IMR-90 (cell line): ENCODE results near the gene C16orf96. TPM values are rescaled to one million over a fixed set of nuclear protein-coding genes. Genes with fewer than 3 reads are reported as not detected.

Experiments
- ATAC-seq: fragments of 200-7000 bp; cut with Tn5 transposase; 2 replicates; pipeline ENCODE4 v1.9.1; 2020; ENCODE audit warnings: low read depth, mild to moderate bottlenecking, moderate library complexity
- BruUV-seq: library from RNA; stranded (reverse); fragments of 400-500 nt; replicated peaks from 2 replicates; lab custom pipeline; 2021; lab: Mats Ljungman, UMichigan
- CTCF ChIA-PET: fragments of 300-600 bp; formaldehyde crosslinking; extraction: SDS; loops from one replicate; lab custom pipeline; 2021; ENCODE audit warnings: antibody characterized with exemption; lab: Yijun Ruan, JAX
- POLR2A ChIA-PET: fragments of 300-600 bp; sonication (Branson Sonifier 250); formaldehyde crosslinking; loops from one replicate; lab custom pipeline; 2022; ENCODE audit warnings: antibody characterized with exemption; ENCODE audit not compliant: unreplicated experiment; lab: Charles Lee
- DNase-seq: peaks from one replicate; pipeline ENCODE4 v3.0.0; 2013
- H2AFZ ChIP-seq: replicated peaks from 2 replicates; pipeline ENCODE3; 2013; ENCODE audit warnings: low read length, mild to moderate bottlenecking; ENCODE audit not compliant: poor library complexity
- H2AK5ac ChIP-seq: 2 replicates; pipeline ENCODE4 v1.6.1; 2013; ENCODE audit warnings: low read depth, low read length, inconsistent platforms
- H2AK9ac ChIP-seq: replicated peaks from 2 replicates; pipeline ENCODE3; 2013; ENCODE audit warnings: mild to moderate bottlenecking, low read depth, low read length, moderate library complexity; ENCODE audit not compliant: poor library complexity
- H2BK120ac ChIP-seq: 2 replicates; pipeline ENCODE4 v1.6.1; 2013; ENCODE audit warnings: low read depth, low read length, inconsistent platforms
- H2BK15ac ChIP-seq: 3 replicates; pipeline ENCODE4 v1.6.1; 2013; ENCODE audit warnings: low read depth, low read length, inconsistent platforms
- H2BK20ac ChIP-seq: 2 replicates; pipeline ENCODE4 v1.6.1; 2013; ENCODE audit warnings: low read depth, mild to moderate bottlenecking, inconsistent platforms, low read length, moderate library complexity
- H2BK5ac ChIP-seq: 2 replicates; pipeline ENCODE4 v1.6.1; 2013; ENCODE audit warnings: mild to moderate bottlenecking, low read depth, low read length, inconsistent platforms; ENCODE audit not compliant: poor library complexity, severe bottlenecking
- H3K14ac ChIP-seq: replicated peaks from 2 replicates; pipeline ENCODE4 v1.6.1; 2013; ENCODE audit warnings: low read depth, low read length, inconsistent platforms
- H3K18ac ChIP-seq: 2 replicates; pipeline ENCODE4 v1.6.1; 2013; ENCODE audit warnings: low read depth, low read length, control low read depth
- H3K23ac ChIP-seq: 2 replicates; pipeline ENCODE4 v1.6.1; 2013; ENCODE audit warnings: low read depth, low read length, inconsistent platforms
- H3K27ac ChIP-seq: 2 replicates; pipeline ENCODE4 v1.5.1; 2013; ENCODE audit warnings: mild to moderate bottlenecking, control low read depth, low read length; ENCODE audit not compliant: insufficient read depth
- H3K27me3 ChIP-seq: 2 replicates; pipeline ENCODE4 v1.6.1; 2013; ENCODE audit warnings: low read length; ENCODE audit not compliant: control insufficient read depth, insufficient read depth
- H3K36me3 ChIP-seq: 2 replicates; pipeline ENCODE4 v1.6.1; 2013; ENCODE audit warnings: low read length, mixed read lengths; ENCODE audit not compliant: control insufficient read depth, insufficient read depth
- H3K4ac ChIP-seq: 2 replicates; pipeline ENCODE4 v1.6.1; 2013; ENCODE audit warnings: low read depth, low read length, inconsistent platforms
- H3K4me1 ChIP-seq: 2 replicates; pipeline ENCODE4 v1.6.1; 2013; ENCODE audit warnings: low read length, mixed read lengths; ENCODE audit not compliant: control insufficient read depth, insufficient read depth
- H3K4me2 ChIP-seq: 2 replicates; pipeline ENCODE4 v1.6.1; 2013; ENCODE audit warnings: low read depth, mild to moderate bottlenecking, control low read depth, low read length, moderate library complexity
- H3K4me3 ChIP-seq: 2 replicates; pipeline ENCODE4 v1.5.1; 2013; ENCODE audit warnings: low read depth, mild to moderate bottlenecking, control low read depth, low read length, moderate library complexity; ENCODE audit not compliant: insufficient read depth
- H3K56ac ChIP-seq: 2 replicates; pipeline ENCODE4 v1.6.1; 2013; ENCODE audit warnings: low read length, inconsistent platforms; ENCODE audit not compliant: insufficient read depth; ENCODE audit errors: extremely low read depth
- H3K79me1 ChIP-seq, 2 experiments: 2 replicates each; pipeline ENCODE4 v1.6.1; 2013; ENCODE audit warnings: low read length in 2 of 2, inconsistent platforms in 1 of 2, low read depth in 1 of 2
- H3K9ac ChIP-seq: 2 replicates; pipeline ENCODE4 v1.6.1; 2013; ENCODE audit warnings: low read depth, low read length, control low read depth
- H3K9me1 ChIP-seq: 2 replicates; pipeline ENCODE4 v1.6.1; 2013; ENCODE audit warnings: low read length, inconsistent platforms; ENCODE audit not compliant: insufficient read depth
- H3K9me3 ChIP-seq: 2 replicates; pipeline ENCODE4 v1.6.1; 2013; ENCODE audit warnings: low read length; ENCODE audit not compliant: control insufficient read depth, insufficient read depth
- H4K20me1 ChIP-seq: 2 replicates; pipeline ENCODE4 v1.6.1; 2013; ENCODE audit warnings: low read length, inconsistent platforms; ENCODE audit not compliant: insufficient read depth
- H4K5ac ChIP-seq: 2 replicates; pipeline ENCODE4 v1.6.1; 2013; ENCODE audit warnings: mild to moderate bottlenecking, low read depth, low read length, control low read depth
- H4K8ac ChIP-seq, 2 experiments: 2 replicates each; pipeline ENCODE4 v1.6.1; 2013; ENCODE audit warnings: low read depth in 2 of 2, low read length in 2 of 2, control low read depth in 1 of 2, inconsistent platforms in 1 of 2
- H4K91ac ChIP-seq: 2 replicates; pipeline ENCODE4 v1.6.1; 2013; ENCODE audit warnings: low read depth, low read length, inconsistent platforms; ENCODE audit not compliant: insufficient read depth
- BHLHE40 ChIP-seq: fragments of 150-350 bp; IDR thresholded peaks from 2 replicates; pipeline ENCODE4 v1.6.1; 2016; ENCODE audit warnings: mild to moderate bottlenecking, low read depth, low read length
- CEBPB ChIP-seq: IDR thresholded peaks from 2 replicates; pipeline ENCODE4 v1.6.1; 2012; ENCODE audit warnings: low read depth, low read length, improper control_type of control experiment
- CHD1 ChIP-seq: IDR thresholded peaks from 2 replicates; pipeline ENCODE4 v1.6.1; 2012; ENCODE audit warnings: low read depth, low read length, improper control_type of control experiment
- CTCF ChIP-seq: conservative IDR thresholded peaks from 2 replicates; pipeline ENCODE4 v1.5.1; 2012; ENCODE audit warnings: mild to moderate bottlenecking, low read depth, low read length, improper control_type of control experiment
- FOS ChIP-seq: fragments of 150-350 bp; IDR thresholded peaks from 2 replicates; pipeline ENCODE4 v1.6.1; 2016; ENCODE audit warnings: low read depth, low read length
- MAFK ChIP-seq: IDR thresholded peaks from 2 replicates; pipeline ENCODE4 v1.6.1; 2012; ENCODE audit warnings: low read depth, low read length, improper control_type of control experiment
- MAZ ChIP-seq: IDR thresholded peaks from 2 replicates; pipeline ENCODE4 v1.6.1; 2012; ENCODE audit warnings: low read depth, mild to moderate bottlenecking, low read length, improper control_type of control experiment, moderate library complexity, borderline replicate concordance
- MXI1 ChIP-seq: IDR thresholded peaks from 2 replicates; pipeline ENCODE4 v1.6.1; 2012; ENCODE audit warnings: low read depth, mild to moderate bottlenecking, low read length, moderate library complexity, borderline replicate concordance
- NFE2L2 ChIP-seq: fragments of 150-350 bp; IDR thresholded peaks from 2 replicates; pipeline ENCODE4 v1.6.1; 2016; ENCODE audit warnings: low read depth, mild to moderate bottlenecking, low read length
- POLR2A ChIP-seq: IDR thresholded peaks from 2 replicates; pipeline ENCODE4 v1.6.1; 2012; ENCODE audit warnings: mild to moderate bottlenecking, low read depth, low read length
- RAD21 ChIP-seq: IDR thresholded peaks from 2 replicates; pipeline ENCODE4 v1.6.1; 2012; ENCODE audit warnings: low read length, improper control_type of control experiment
- WGBS, 2 experiments: methylation state at CpG; one replicate each; pipeline versions ENCODE4 v1.1.5 to v1.1.7; 2013; ENCODE audit warnings: missing lambda C conversion rate in 2 of 2; ENCODE audit not compliant: insufficient read length in 1 of 2; ENCODE audit errors: extremely low coverage in 2 of 2; 5-methylcytosine and 5-hydroxymethylcytosine counted together
- dilution Hi-C: fragments of 300-500 bp; cut with HindIII; formaldehyde crosslinking; loops from one replicate; pipeline ENCODE4 v1.14.3; 2018; ENCODE audit warnings: low sequenced_read_pairs; ENCODE audit not compliant: unreplicated experiment
- in situ Hi-C: fragments of 300-500 bp; cut with MboI; formaldehyde crosslinking; loops from 3 replicates; pipeline ENCODE4 v1.14.3; 2019; ENCODE audit warnings: low sequenced_read_pairs, inconsistent platforms, mixed read lengths
- intact Hi-C: fragments of 100-400 bp; cut with micrococcal nuclease; formaldehyde crosslinking; loops from 2 replicates; pipeline ENCODE4 v1.10.0; 2022
- polyA plus RNA-seq, 3 experiments: library from polyadenylated mRNA; depleted of rRNA; stranded (reverse); fragments of >200 nt; gene quantifications; 2 replicates each; pipeline ENCODE4 v1.2.3, GENCODE V29; 2012; ENCODE audit warnings: low replicate concordance in 1 of 3
- total RNA-seq: library from RNA; depleted of rRNA; stranded (reverse); fragments of >200 nt; gene quantifications from 2 replicates; pipeline ENCODE4 v1.2.3, GENCODE V29; 2012
- TF ChIP-seq, protein P1 (sequence below): fragments of 150-350 bp; IDR thresholded peaks from 2 replicates; pipeline ENCODE4 v1.6.1; 2017; ENCODE audit warnings: mild to moderate bottlenecking, antibody characterized with exemption, low read length, low read depth

Gene C16orf96
- total and polyA plus RNA-seq, 2 of the 4 experiments (the other 2 are of a cell fraction) = not detected

- no TSS peak for BruUV-seq
- Histone ChIP-seq H3K4ac (no peak overlapping the region), H2AK9ac (no peak overlapping the region), H2AK5ac (no peak overlapping the region), H3K27me3 (peaks cover 5% of the 10 kb centered on the region; the same call in 1 of the 2 replicates), H4K91ac (no peak overlapping the region), H3K9ac (no peak overlapping the region), H4K8ac (no peak overlapping the region), H3K27ac (no peak overlapping the region), H2BK5ac (no peak overlapping the region), H3K4me1 (no peaks in the 10 kb centered on the region), H3K36me3 (no peaks in the 10 kb centered on the region), H3K18ac (no peak overlapping the region), H2BK15ac (no peak overlapping the region), H2AFZ (no peak overlapping the region), H3K4me3 (no peak overlapping the region), H2BK120ac (no peak overlapping the region), H2BK20ac (no peak overlapping the region), H3K4me2 (no peak overlapping the region), H4K5ac (no peak overlapping the region), H3K56ac (no peak overlapping the region), H4K20me1 (no peaks in the 10 kb centered on the region), H3K9me3 (no peaks in the 10 kb centered on the region), H3K14ac (no peak overlapping the region), H3K79me1 (no peaks in the 10 kb centered on the region), H3K9me1 (no peaks in the 10 kb centered on the region), H3K23ac (no peak overlapping the region)
- ChIA-PET POLR2A (no interaction called here), CTCF (interaction anchor here (0.6 to 1.1 kb wide), 2 partner anchors 12 to 26 kb away, joined by 3 read pairs; no protein-coding TSS in a partner anchor)
- intact Hi-C loops = no loop called here
- dilution Hi-C loops = no loop called here
- WGBS, 2 experiments = 92% methylated on average over 4 of the region's 11 CpGs; no CpG with 5 or more reads in 1 of the 2 experiments
- no peak for ATAC-seq
- TF ChIP-seq, protein P1, sequence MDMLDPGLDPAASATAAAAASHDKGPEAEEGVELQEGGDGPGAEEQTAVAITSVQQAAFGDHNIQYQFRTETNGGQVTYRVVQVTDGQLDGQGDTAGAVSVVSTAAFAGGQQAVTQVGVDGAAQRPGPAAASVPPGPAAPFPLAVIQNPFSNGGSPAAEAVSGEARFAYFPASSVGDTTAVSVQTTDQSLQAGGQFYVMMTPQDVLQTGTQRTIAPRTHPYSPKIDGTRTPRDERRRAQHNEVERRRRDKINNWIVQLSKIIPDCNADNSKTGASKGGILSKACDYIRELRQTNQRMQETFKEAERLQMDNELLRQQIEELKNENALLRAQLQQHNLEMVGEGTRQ = no peak
- TF ChIP-seq CTCF (no peak), POLR2A (no peak), CEBPB (no peak), FOS (no peak), MAFK (no peak), MAZ (no peak), BHLHE40 (no peak), RAD21 (no peak), MXI1 (no peak), CHD1 (no peak), NFE2L2 (no peak)
- no peak for DNase-seq
- in situ Hi-C loops = no loop called here
Measured at GRCh38 chr16:4574919-4575705, 19.0 kb downstream of the C16orf96 start.
